Colonic mucosa (tissue), 4 donors: ENCODE measurements around the gene ZFAND3. TPM values are rescaled to one million over a fixed set of nuclear protein-coding genes. Genes with fewer than 3 reads are reported as not detected.
A peak's percentile ranks its signal among the peaks of the same experiment; 100 is the strongest.

Experiments
- DNase-seq: peaks from one replicate; pipeline ENCODE4 v3.0.0-alpha.2; 2020
- H3K27ac ChIP-seq: fragments of 200-600 bp; one replicate; pipeline ENCODE4 v1.8.0; 2021
- H3K27me3 ChIP-seq: fragments of 200-600 bp; one replicate; pipeline ENCODE4 v1.8.0; 2021
- H3K36me3 ChIP-seq: fragments of 200-600 bp; one replicate; pipeline ENCODE4 v1.8.0; 2021
- H3K4me1 ChIP-seq: fragments of 200-600 bp; one replicate; pipeline ENCODE4 v1.8.0; 2021; ENCODE audit warnings: mild to moderate bottlenecking
- H3K4me3 ChIP-seq: fragments of 200-600 bp; one replicate; pipeline ENCODE4 v1.8.0; 2021
- H3K9ac ChIP-seq, 2 donors: one replicate each; pipeline ENCODE4 v1.7.0; 2013; ENCODE audit warnings: control low read depth in 2 of 2, low read depth in 2 of 2, low read length in 2 of 2
- H3K9me3 ChIP-seq: fragments of 200-600 bp; one replicate; pipeline ENCODE4 v1.8.0; 2021
- intact Hi-C: fragments of 100-400 bp; cut with DNase I; formaldehyde crosslinking; loops from one replicate; pipeline ENCODE4 v1.14.1; 2022
- total RNA-seq, 2 donors: library from RNA; stranded (reverse); fragmentation: NEBNext Ultra II Directional in 1 of 2; extraction: Animal tissue kit (Norgen Biotek cat#: 25700) in 1 of 2; gene quantifications; one replicate each; pipeline ENCODE4 v1.2.1, GENCODE V29; 2021
- TF ChIP-seq, protein P1 (sequence below): fragments of 200-600 bp; IDR thresholded peaks from one replicate; pipeline ENCODE4 v1.8.0; 2022; ENCODE audit warnings: antibody characterized with exemption, mild to moderate bottlenecking
- donor health status: healthy.
- donor health status: DM: no; HTN: no; CAD: no.
- donor health status: DM: no; HTN: no; CAD: no.

Gene ZFAND3
- total RNA-seq, 2 donors from 2014 or later: 42.0 to 96.8 TPM

DNA sequence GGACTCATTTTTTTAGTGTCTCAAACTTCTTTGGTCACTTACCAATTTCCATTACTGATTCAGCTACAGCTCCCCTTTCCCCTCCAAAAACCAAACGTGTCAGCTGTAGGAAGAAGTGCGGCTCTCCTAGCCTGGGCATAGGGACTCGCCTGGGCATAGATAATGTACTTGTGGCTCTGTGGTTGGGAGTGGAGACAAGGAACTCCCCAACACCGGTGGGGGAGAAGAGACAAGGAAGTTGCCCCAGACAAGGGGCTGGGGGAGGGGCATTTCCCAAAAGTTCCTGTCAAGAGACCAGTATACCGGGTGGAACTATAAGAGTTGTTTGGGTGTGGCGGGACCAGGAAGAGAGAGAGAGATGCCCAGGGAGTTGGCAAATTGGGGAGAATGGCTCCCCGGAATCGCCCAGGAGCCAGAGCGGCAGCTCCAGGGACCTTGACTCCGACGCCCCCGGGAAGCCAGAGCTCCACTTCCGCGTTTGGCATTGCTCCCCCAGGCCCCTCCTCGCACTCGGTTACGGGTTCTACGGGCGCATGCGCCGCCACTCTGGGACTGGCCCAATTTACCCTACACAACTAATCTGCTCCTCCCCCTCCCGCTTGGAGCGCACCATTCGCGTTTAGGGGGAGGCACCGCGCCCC is 871 bp upstream of the ZFAND3 start:
- H3K9me3 ChIP-seq: no peaks in the 10 kb centered on the region
- intact Hi-C loops: no loop called here
- TF ChIP-seq, protein P1, sequence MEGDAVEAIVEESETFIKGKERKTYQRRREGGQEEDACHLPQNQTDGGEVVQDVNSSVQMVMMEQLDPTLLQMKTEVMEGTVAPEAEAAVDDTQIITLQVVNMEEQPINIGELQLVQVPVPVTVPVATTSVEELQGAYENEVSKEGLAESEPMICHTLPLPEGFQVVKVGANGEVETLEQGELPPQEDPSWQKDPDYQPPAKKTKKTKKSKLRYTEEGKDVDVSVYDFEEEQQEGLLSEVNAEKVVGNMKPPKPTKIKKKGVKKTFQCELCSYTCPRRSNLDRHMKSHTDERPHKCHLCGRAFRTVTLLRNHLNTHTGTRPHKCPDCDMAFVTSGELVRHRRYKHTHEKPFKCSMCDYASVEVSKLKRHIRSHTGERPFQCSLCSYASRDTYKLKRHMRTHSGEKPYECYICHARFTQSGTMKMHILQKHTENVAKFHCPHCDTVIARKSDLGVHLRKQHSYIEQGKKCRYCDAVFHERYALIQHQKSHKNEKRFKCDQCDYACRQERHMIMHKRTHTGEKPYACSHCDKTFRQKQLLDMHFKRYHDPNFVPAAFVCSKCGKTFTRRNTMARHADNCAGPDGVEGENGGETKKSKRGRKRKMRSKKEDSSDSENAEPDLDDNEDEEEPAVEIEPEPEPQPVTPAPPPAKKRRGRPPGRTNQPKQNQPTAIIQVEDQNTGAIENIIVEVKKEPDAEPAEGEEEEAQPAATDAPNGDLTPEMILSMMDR: no peak
- H3K4me3 ChIP-seq: peak overlapping the region; percentile 65
- no peaks in the 10 kb centered on the region for H3K27me3 ChIP-seq
- H3K9ac ChIP-seq: peak overlapping the region; percentile 64 to 93
- H3K36me3 ChIP-seq: no peaks in the 10 kb centered on the region
- H3K4me1 ChIP-seq: peaks cover 4% of the 10 kb centered on the region
- peak overlapping the region; percentile 92 for H3K27ac ChIP-seq
- peak; percentile 97 for DNase-seq

DNA sequence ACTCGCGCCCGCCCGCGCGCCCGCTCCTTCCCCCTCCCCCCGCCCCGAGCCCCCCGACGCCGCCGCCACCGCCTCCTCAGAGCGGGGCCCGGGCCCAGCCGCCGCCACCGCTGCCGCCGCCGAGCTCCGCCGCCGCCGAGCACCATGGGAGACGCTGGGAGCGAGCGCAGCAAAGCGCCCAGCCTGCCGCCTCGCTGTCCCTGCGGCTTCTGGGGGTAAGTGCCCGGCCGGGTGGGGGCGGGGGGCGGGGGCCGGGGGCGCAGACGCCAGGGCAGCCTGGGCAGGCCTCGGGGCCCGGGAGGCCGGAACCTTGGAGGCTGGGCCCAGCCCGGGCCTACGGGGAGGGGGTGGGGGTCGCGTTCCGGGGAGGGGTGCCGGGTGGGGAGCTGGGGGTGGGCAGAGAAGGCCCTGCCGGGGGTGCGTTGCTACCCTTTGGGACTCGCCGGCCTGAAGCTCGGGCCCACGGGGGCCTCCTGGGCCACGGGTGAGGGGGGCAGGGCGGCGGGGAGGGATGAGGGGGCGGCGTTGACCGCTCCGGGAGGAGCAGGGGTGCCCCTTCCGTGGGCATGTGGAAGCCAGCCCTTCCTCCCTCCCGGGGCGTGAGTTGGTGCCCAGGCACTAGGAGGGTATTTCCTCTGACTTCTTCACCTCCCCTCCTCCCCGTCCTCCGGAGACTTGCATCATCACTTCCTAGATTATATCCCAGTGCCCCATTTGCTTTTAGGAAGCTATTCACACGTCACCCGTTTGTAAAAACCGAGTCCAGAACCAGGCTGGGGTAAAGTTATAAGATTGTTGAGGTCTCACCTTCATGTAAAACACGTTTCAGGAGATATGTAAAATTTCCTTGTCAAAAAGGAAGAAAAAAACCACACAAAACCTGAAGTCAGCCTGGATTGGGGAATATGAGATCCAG is 533 bp downstream of the ZFAND3 start:
- TF ChIP-seq, protein P1: no peak
- H3K9me3 ChIP-seq: no peaks in the 10 kb centered on the region
- DNase-seq: peak; percentile 65
- peak overlapping the region; percentile 92 for H3K27ac ChIP-seq
- intact Hi-C loops: no loop called here
- H3K4me1 ChIP-seq: peaks cover 4% of the 10 kb centered on the region
- no peaks in the 10 kb centered on the region for H3K27me3 ChIP-seq
- H3K36me3 ChIP-seq: no peaks in the 10 kb centered on the region
- peak overlapping the region; percentile 65 for H3K4me3 ChIP-seq
- H3K9ac ChIP-seq: peak overlapping the region; percentile 75 to 83

DNA sequence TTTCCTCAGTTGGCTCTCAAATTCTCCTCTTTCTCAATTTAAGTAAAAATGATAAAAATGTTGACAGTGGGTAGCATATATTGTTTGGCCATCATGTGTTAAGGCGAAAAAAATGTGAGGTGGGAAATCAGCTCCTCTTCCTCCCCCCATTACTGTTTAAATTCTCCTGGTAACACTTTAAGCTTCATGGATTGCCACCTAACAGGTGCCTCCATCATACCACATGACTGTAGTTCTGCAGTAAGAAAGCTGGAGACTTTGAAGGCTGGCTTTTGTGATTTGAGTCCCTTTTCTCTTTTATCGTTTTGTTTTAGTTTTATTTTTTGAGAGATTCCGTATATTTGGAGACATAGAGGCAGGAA is 1.2 kb downstream of the ZFAND3 start:
- peaks cover 4% of the 10 kb centered on the region for H3K4me1 ChIP-seq
- no peaks in the 10 kb centered on the region for H3K27me3 ChIP-seq
- intact Hi-C loops: no loop called here
- H3K27ac ChIP-seq: peak overlapping the region; percentile 92
- TF ChIP-seq, protein P1: no peak
- peak overlapping the region; percentile 64 to 83 for H3K9ac ChIP-seq
- H3K36me3 ChIP-seq: no peaks in the 10 kb centered on the region
- H3K4me3 ChIP-seq: peak overlapping the region; percentile 65
- no peaks in the 10 kb centered on the region for H3K9me3 ChIP-seq
- DNase-seq: no peak

DNA sequence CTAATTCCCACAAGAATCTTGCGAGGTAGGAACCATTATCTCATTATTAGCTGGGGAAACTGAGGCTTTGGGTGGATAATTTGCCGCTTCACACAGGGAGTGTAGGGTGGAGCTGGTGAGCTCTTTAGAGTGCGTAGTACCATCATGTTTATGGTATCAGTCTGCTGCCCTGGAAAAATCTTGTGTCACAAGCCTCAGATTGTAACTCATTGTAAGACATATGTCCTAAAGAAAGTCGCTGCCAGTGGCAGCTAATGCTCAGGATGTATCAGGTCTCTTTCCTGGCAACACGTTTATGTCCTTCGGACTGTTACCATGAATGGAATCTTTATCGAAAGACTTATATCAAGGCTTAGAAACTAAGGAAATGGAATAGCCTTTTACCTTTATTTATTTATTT is 1.9 kb downstream of the ZFAND3 start:
- Histone ChIP-seq H3K36me3 (no peaks in the 10 kb centered on the region), H3K9me3 (no peaks in the 10 kb centered on the region), H3K27me3 (no peaks in the 10 kb centered on the region), H3K4me1 (peaks cover 7% of the 10 kb centered on the region), H3K4me3 (no peak overlapping the region), H3K9ac (peak overlapping the region in 1 of 2 donors; percentile 28), H3K27ac (no peak overlapping the region)
- intact Hi-C loops: no loop called here
- DNase-seq: no peak
- TF ChIP-seq, protein P1: no peak

DNA sequence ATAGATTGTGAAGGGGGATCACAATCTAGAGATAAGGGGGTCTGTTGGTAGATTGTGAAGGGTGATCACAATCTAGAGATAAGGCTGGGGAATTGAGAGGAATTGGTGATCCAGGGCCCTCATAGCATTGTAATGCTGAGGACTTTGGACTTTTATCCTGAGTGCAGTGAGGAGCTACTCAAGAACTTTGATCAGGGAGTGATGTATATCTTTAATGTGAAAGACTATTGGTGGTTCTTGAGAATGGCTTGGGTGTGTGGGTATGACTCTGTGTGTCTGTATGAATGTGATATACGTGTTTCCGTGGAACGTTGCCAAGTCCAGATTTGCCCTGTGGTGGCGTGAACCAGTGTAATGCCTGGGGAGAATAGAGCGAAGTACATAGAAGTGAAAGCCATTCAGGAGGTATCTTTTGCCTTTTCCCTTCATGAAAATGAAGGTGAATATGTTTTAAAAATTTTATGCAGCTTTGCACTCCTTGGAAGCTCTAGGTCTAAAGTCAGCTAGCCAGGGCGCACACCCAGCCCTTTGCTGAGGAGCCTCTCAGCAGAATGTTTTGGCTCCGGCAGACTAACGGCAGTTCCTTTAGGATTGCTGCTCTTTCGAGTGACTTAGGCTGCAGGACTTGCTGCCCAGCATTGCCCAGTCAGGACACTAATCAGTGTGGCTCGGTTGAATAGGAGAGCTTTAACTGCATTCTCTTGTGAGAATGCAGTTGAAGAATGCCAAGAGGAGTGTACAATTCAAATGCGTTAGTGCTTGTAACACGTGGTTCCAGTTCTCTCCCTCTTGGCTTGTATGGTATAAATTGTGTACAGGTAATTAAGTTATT is 3.5 kb downstream of the ZFAND3 start:
- Histone ChIP-seq H3K27me3 (no peaks in the 10 kb centered on the region), H3K4me3 (no peak overlapping the region), H3K4me1 (peaks cover 7% of the 10 kb centered on the region), H3K9ac (peak overlapping the region in 1 of 2 donors; percentile 71), H3K27ac (peak overlapping the region; percentile 74), H3K9me3 (no peaks in the 10 kb centered on the region), H3K36me3 (no peaks in the 10 kb centered on the region)
- TF ChIP-seq, protein P1: no peak
- intact Hi-C loops: no loop called here
- peak; percentile 96 for DNase-seq
